Panc1 (cell line): ENCODE data around the gene AGAP2. TPM values are rescaled to one million over a fixed set of nuclear protein-coding genes. Genes with fewer than 3 reads are reported as not detected.
A peak's percentile ranks its signal among the peaks of the same experiment; 100 is the strongest.

Experiments
- ATAC-seq: fragments of 200-7000 bp; cut with Tn5 transposase; 2 replicates; pipeline ENCODE4 v1.9.1; 2020; ENCODE audit warnings: mild to moderate bottlenecking, moderate library complexity
- BruUV-seq: library from RNA; stranded (reverse); fragments of 400-500 nt; replicated peaks from 2 replicates; lab custom pipeline; 2021; lab: Mats Ljungman, UMichigan
- CTCF ChIA-PET: fragments of 300-600 bp; sonication (Branson Sonifier 250); formaldehyde crosslinking; loops from one replicate; lab custom pipeline; 2022; ENCODE audit warnings: antibody characterized with exemption; lab: Charles Lee
- POLR2A ChIA-PET: fragments of 300-600 bp; sonication (Branson Sonifier 250); formaldehyde crosslinking; loops from one replicate; lab custom pipeline; 2022; ENCODE audit warnings: antibody characterized with exemption; lab: Charles Lee
- DNase-seq: peaks from one replicate; pipeline ENCODE4 v3.0.0-alpha.2; 2010; ENCODE audit warnings: low read depth, low spot score
- H3K27ac ChIP-seq: 2 replicates; pipeline ENCODE4 v1.5.1; 2011; ENCODE audit warnings: mild to moderate bottlenecking, low read length, inconsistent platforms
- H3K27me3 ChIP-seq: fragments of 200-500 bp; sonication (Bioruptor generic); 2 replicates; pipeline ENCODE4 v1.6.0; 2014; ENCODE audit warnings: low read length, inconsistent platforms; ENCODE audit not compliant: control insufficient read depth, insufficient read depth
- H3K36me3 ChIP-seq: fragments of 200-500 bp; sonication (Bioruptor generic); 2 replicates; pipeline ENCODE4 v1.5.1; 2014; ENCODE audit warnings: inconsistent platforms, mild to moderate bottlenecking, low read length, moderate library complexity; ENCODE audit not compliant: control insufficient read depth, insufficient read depth
- H3K4me1 ChIP-seq: 2 replicates; pipeline ENCODE4 v1.5.1; 2011; ENCODE audit warnings: inconsistent platforms, mild to moderate bottlenecking, low read length, moderate library complexity; ENCODE audit not compliant: control insufficient read depth, insufficient read depth
- H3K4me3 ChIP-seq, 2 experiments: 2 replicates each; pipeline ENCODE4 v1.5.1; 2011 to 2012; ENCODE audit warnings: low read depth in 2 of 2, low read length in 2 of 2, mild to moderate bottlenecking in 2 of 2, inconsistent platforms in 1 of 2, moderate library complexity in 1 of 2
- H3K9me3 ChIP-seq: fragments of 200-500 bp; sonication (Bioruptor generic); 2 replicates; pipeline ENCODE4 v1.5.1; 2014; ENCODE audit warnings: low read depth, mild to moderate bottlenecking, inconsistent platforms, low read length, moderate library complexity; ENCODE audit not compliant: control insufficient read depth, insufficient read depth
- CTCF ChIP-seq: fragments of 450-650 bp; IDR thresholded peaks from 2 replicates; pipeline ENCODE4 v1.5.1; 2017; ENCODE audit warnings: mild to moderate bottlenecking
- POLR2AphosphoS5 ChIP-seq: IDR thresholded peaks from 2 replicates; pipeline ENCODE4 v1.6.1; 2012; ENCODE audit warnings: mild to moderate bottlenecking, low read depth, low read length, moderate library complexity
- REST ChIP-seq, 2 experiments: IDR thresholded peaks; 2 replicates each; pipeline ENCODE4 v1.6.1; 2011 to 2012; ENCODE audit warnings: low read depth in 2 of 2, control low read depth in 1 of 2, low read length in 1 of 2, mild to moderate bottlenecking in 1 of 2, moderate library complexity in 1 of 2; ENCODE audit not compliant: insufficient read depth in 1 of 2
- SIN3A ChIP-seq: IDR thresholded peaks from 2 replicates; pipeline ENCODE4 v1.6.1; 2012; ENCODE audit warnings: low read depth, mild to moderate bottlenecking, low read length, moderate library complexity, borderline replicate concordance; ENCODE audit not compliant: insufficient read depth
- TCF7L2 ChIP-seq: IDR thresholded peaks from 2 replicates; pipeline ENCODE4 v1.6.1; 2011; ENCODE audit warnings: mild to moderate bottlenecking, low read depth, low read length, inconsistent platforms
- in situ Hi-C: cut with HindIII; loops from 2 replicates; pipeline ENCODE4 v1.10.0; 2016; ENCODE audit warnings: low sequenced_read_pairs, low pct_unique_long_range_greater_than_20kb
- intact Hi-C: fragments of 100-400 bp; cut with micrococcal nuclease; formaldehyde crosslinking; loops from one replicate; pipeline ENCODE4 v1.10.0; 2022; ENCODE audit not compliant: unreplicated experiment
- total RNA-seq: library from RNA; stranded (reverse); gene quantifications from one replicate; pipeline ENCODE4 v1.2.1, GENCODE V29; 2021; ENCODE audit not compliant: unreplicated experiment

Gene AGAP2
- total RNA-seq, 1 experiment from 2014 or later, result 0.49 TPM

GRCh38 chr12:57736741-57737466 is 1.6 kb downstream of the AGAP2 start:
- Histone ChIP-seq H3K27me3 (no peaks in the 10 kb centered on the region; the same call in 1 of the 2 replicates), H3K9me3 (no peaks in the 10 kb centered on the region), H3K36me3 (peaks cover 3% of the 10 kb centered on the region; the same call in 1 of the 2 replicates), H3K27ac (no peak overlapping the region), H3K4me3 (peak overlapping the region; percentile 38 to 54), H3K4me1 (peaks cover 7% of the 10 kb centered on the region; the same call in 1 of the 2 replicates)
- intact Hi-C loops, result loop anchor here (5.0 kb wide), 1 partner anchor 155 kb away; no protein-coding TSS in a partner anchor
- DNase-seq (no peak), ATAC-seq (peak; percentile 39)
- in situ Hi-C loops, result no loop called here
- no peak for TF ChIP-seq REST (IDR thresholded peaks at IDR 0.05; ENCODE audit: insufficient read depth in 1 of 2, low read depth in 2 of 2, low read length in 1 of 2)
- no peak for TF ChIP-seq TCF7L2
- no peak for TF ChIP-seq POLR2AphosphoS5
- no peak for TF ChIP-seq CTCF
- TF ChIP-seq SIN3A, result no peak
- ChIA-PET POLR2A (interaction anchor here (0.8 kb wide), 1 partner anchor 9 kb away, joined by 4 read pairs; the partner anchor contains the start of gene TSPAN31), CTCF (interaction anchor here (0.6 to 1.2 kb wide), 2 partner anchors 10 to 41 kb away, joined by 5 to 12 read pairs; no protein-coding TSS in a partner anchor)
- no TSS peak for BruUV-seq

- peak; percentile 82 for ATAC-seq
- POLR2A ChIA-PET, result interaction anchor here (0.8 kb wide), 1 partner anchor 9 kb away, joined by 4 read pairs; the partner anchor contains the start of gene TSPAN31
Observed at GRCh38 chr12:57735952-57736740, 2.4 kb downstream of the AGAP2 start.

More at GRCh38 chr12:57735952-57736740, 2.4 kb downstream of the AGAP2 start:
- TF ChIP-seq SIN3A (no peak), CTCF (peak; percentile 80)
- BruUV-seq, result no TSS peak
- Histone ChIP-seq H3K27ac (no peak overlapping the region), H3K36me3 (no peaks in the 10 kb centered on the region), H3K4me1 (peaks cover 7% of the 10 kb centered on the region; the same call in 1 of the 2 replicates), H3K27me3 (no peaks in the 10 kb centered on the region; the same call in 1 of the 2 replicates), H3K4me3 (peak overlapping the region; percentile 31 to 54), H3K9me3 (no peaks in the 10 kb centered on the region)
- in situ Hi-C loops (no loop called here), intact Hi-C loops (loop anchor here (5.0 kb wide), 1 partner anchor 154 kb away; no protein-coding TSS in a partner anchor)
- no peak for DNase-seq
- CTCF ChIA-PET, result interaction anchor here (0.6 to 1.6 kb wide), 7 partner anchors 9 to 277 kb away, joined by 3 to 12 read pairs (median 4); no protein-coding TSS in a partner anchor
